A673 (cell line): Measurements from ENCODE around the gene GEMIN8.

Experiments
- EZH2 ChIP-seq: fragments of 200-600 bp; sonication (generic); IDR thresholded peaks from 2 replicates; pipeline ENCODE4 v1.6.1; 2017; ENCODE audit warnings: borderline replicate concordance, low read depth, mild to moderate bottlenecking, mixed read lengths, antibody characterized with exemption, low read length; ENCODE audit not compliant: poor library complexity, severe bottlenecking
- TF ChIP-seq, protein P1 (sequence below): fragments of 300-800, 200-600 bp; sonication (generic); conservative IDR thresholded peaks from 2 replicates; pipeline ENCODE4 v1.5.1; 2017; ENCODE audit warnings: low read depth, mild to moderate bottlenecking, antibody characterized with exemption, low read length, moderate library complexity, mixed read lengths

DNA sequence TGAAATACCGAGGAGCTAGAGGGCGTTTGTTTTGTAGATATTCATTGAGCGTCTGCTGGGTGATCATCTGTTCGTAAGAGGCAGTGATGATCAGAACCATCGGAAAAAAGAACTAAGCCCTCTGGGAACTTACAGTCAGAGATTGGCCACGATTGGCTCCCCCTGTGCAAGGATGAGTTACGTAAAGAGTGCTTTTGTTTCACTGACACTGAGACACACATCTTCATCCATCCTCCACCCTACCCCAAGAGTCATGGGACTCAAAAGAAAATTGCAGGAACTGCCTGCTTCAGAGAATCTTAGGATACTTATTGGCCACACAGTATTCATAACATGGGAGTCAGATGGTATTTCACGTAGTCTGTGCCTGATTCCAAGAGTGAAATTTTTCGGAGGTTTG is 62.1 kb downstream of the GEMIN8 start:
- TF ChIP-seq, protein P1, sequence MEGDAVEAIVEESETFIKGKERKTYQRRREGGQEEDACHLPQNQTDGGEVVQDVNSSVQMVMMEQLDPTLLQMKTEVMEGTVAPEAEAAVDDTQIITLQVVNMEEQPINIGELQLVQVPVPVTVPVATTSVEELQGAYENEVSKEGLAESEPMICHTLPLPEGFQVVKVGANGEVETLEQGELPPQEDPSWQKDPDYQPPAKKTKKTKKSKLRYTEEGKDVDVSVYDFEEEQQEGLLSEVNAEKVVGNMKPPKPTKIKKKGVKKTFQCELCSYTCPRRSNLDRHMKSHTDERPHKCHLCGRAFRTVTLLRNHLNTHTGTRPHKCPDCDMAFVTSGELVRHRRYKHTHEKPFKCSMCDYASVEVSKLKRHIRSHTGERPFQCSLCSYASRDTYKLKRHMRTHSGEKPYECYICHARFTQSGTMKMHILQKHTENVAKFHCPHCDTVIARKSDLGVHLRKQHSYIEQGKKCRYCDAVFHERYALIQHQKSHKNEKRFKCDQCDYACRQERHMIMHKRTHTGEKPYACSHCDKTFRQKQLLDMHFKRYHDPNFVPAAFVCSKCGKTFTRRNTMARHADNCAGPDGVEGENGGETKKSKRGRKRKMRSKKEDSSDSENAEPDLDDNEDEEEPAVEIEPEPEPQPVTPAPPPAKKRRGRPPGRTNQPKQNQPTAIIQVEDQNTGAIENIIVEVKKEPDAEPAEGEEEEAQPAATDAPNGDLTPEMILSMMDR: no peak
- no peak for TF ChIP-seq EZH2
